ENCODE data around the gene ELAVL3. TPM values are rescaled to one million over a fixed set of nuclear protein-coding genes. Genes with fewer than 3 reads are reported as not detected.
A peak's percentile ranks its signal among the peaks of the same experiment; 100 is the strongest.
"Not testable (repeated sequence)": the region's sequence is repeated elsewhere in the genome, so short reads cannot be mapped to it uniquely, and the experiment has no call there.

ELAVL3 gene
- total RNA-seq, 1 experiment from 2014 or later = not detected

DNA sequence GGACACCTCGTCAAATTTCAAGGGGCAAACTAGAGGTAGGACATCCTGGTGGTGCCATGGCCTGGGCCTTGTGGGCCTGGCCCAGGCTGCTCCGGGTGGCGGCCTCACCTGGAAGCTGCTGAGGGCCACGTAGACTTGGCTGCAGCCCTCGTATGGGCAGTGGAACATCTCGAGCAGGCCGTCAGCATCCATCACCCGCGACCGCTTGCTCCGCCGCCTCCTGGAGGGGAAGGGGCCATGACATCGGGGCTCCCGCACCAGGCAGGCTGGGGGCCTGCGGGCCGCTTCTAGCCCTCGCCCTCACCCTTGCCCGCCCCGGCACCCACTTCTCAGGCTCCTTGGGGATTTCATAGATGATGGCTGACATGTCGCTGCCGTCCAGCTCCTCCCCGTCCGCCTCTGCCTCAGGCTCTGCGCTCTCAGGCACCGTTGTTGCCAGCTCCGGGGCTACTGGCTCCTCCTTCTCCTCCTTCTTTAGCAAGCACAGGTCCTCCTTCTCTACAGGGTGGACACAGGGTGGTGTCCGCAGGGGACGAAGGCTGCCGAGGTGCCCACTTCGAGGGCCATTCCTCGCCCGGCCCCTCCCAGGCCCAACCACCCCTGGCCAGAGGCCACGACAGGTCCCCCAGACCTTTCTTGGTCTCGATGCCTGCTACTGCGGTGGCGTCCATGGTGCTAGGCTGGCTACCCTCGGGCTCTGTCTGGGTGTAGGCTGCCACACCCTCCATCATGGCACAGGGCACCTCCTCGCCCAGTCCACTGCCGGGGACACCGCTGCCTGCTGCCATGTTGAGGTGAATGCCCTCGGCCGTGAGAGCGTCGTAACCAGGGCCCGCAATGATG lies 6.0 kb upstream of the ELAVL3 start:
- no peak for DNase-seq (ENCODE audit: low read depth)

DNA sequence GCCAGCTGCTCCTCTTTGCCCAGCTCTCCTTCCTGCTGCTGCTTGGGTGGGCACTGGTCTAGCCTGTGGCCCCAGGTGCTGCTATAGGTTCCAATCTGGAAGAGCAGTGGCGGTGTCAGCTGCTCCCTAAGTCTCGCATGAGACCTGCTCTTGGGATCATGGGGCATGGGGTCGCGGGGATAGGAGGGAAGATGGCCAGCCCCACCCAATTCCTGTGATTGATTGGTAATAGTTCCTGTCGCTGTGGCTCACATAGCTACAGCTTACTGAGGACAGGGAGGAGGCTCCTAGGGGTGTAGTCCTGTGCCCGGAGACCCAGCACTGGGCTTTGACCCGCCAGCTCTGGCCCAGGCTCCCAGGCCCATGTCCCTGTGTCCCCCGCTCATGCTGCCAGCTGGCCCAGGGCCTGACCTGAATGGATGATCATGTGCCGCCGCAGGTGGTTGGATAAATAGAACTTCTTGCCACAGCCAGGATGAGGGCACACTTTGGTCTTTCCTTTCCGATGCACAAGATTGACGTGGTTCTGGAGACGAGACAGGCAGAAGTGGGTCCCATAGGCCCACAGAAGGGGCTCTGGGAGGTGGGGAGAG lies 4.5 kb upstream of the ELAVL3 start:
- no peak for DNase-seq (ENCODE audit: low read depth)

DNA sequence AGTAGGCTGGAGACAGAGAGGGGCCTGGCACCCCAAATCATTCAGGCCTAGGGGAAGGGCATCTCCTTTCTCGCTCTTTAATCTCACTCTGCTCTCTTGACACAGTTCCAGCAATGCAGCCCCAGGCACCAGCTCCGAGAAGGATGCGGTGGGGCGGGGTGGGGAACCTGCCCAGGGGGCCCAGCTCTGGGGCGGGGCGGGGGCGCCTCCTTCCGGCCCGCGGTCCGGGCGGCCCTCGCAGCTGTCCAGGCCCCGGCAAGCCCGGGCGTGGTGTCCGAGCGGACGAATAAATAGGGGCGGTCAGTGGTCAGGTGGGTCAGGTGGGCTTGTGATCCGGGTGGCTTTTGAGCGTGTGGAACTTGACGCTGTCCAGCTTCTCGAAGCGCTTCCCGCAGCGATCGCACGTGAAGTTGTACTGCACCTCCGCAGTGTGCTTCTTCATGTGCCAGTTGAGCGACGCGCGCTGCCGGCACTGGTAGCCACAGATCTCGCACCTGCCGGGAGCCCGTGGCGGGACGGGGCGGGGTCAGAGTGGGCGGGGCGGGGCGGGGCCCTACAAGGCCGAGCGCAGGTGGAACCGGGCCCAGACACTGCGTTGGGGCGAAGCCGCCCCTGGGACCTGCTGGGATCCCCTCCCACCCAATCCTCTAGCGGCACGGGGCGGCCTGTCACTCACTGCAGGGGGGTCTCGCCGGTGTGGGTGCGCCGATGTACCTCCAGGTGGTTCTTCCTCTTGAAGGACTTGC lies 2.7 kb upstream of the ELAVL3 start:
- DNase-seq (ENCODE audit: low read depth) = no peak

DNA sequence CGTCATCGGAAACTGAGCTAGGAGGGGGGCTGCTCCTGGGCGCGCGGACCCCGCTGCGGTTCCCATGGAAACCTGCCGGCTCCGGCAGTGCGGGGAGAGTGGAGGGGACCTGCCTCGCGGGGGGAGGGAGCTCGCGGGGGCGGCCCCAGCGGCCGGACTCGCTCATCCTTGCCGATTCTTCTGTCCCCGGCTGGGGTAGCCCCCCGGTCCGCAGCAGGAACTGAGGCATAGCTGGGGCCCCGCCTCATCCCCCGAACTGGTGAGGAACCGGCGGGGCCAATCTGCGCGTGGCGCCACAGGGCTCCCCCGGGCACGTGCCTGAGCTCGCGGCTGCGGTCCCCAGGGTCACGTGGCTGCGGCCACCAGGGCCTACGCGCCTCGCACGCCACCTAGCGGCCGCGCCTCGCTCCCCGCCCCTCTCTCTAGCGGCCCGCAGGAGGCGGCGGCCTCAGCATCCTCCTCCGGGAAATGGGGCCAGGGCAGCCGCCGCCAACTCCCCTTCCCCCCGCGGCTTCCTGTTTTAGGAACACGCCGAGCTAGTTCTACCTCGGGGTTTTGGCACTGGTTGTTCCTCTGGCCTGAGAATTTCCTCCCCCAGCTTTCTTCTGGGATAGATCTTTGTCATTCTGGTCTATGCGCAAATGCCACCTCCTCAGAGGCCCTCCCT lies 1.7 kb upstream of the ELAVL3 start:
- peak; percentile 92 for DNase-seq (ENCODE audit: low read depth)

DNA sequence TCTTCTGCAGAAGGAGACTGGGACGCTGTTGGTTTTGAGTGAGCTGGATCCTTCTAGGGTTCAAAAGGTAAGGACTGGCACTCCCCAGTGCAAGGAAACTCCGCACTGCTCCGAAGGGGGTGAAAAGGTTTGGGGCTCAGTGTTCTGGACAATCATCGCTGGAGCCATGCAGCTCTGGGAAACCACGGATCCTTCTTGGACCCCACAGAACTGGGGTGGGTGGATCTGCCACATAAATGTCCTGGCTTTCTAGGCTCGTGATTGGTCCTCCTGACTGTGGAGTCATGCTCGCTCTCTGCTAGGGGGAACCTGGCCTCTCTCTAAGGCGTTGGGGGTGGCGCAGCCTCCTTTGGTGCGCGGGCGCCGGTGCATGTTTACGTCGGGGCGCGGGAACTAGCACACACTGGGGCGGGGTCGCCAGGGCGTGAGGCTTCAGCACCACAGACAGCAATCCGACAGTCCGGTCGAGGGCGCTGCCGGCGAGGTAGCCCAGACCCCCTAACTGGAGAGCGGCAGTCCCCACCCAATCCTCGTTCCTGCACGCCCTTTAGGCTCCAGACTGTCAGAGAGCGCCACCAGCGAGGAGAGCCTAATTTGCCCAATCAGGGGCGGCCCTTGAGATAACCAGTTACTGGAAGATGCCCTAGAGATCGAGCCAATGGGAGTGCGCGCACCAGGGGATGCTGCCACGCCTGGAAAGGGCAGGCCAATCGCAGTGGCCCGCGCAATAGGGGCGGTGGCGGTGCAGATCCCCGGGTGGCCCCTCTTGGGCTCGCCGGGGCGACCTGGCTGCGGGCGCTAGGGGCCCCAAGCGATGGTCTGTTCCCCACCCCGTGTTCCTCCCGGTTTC lies 913 bp upstream of the ELAVL3 start:
- DNase-seq (ENCODE audit: low read depth) = peak; percentile 95

DNA sequence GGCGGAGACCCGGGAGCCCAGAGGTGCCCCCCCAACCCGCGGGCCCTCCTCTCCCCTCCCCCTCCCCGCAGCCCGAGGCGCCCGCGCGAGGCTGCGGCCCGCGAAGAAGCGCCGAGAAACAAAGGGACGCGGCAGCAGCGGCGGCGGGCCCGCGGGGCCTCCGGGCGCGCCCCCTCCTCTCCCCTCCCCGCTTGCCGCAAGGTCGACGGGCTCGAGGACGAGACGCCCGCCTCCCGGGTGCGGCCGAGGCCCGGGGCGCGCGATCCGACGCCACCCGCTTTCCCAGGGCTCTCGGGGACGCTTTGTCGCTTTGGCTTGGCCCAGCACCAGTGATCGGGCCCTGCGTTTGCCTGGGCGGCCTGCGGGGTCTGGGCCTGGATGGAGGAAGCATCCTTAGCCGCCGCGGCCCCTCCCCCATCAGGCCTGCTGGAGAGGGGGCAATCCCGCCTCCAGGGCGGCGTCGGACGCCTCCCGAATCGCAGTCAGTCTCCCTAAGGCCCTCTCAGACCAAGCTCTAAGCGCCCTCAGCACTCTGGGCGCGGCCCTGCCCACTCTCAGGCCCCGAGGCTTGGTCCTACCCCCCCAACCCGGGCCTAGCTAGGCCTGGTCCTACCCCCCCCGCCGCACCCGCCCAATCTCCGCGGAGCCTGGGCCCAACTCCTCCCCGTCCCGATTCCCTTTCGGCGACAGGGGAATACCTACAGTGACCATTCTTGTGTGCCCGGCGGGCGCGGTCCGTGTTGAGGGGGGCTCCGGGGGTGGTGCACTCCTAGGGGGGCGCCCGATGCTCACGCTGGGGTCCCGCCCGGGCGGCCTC lies 740 bp downstream of the ELAVL3 start:
- DNase-seq (ENCODE audit: low read depth) = no peak

DNA sequence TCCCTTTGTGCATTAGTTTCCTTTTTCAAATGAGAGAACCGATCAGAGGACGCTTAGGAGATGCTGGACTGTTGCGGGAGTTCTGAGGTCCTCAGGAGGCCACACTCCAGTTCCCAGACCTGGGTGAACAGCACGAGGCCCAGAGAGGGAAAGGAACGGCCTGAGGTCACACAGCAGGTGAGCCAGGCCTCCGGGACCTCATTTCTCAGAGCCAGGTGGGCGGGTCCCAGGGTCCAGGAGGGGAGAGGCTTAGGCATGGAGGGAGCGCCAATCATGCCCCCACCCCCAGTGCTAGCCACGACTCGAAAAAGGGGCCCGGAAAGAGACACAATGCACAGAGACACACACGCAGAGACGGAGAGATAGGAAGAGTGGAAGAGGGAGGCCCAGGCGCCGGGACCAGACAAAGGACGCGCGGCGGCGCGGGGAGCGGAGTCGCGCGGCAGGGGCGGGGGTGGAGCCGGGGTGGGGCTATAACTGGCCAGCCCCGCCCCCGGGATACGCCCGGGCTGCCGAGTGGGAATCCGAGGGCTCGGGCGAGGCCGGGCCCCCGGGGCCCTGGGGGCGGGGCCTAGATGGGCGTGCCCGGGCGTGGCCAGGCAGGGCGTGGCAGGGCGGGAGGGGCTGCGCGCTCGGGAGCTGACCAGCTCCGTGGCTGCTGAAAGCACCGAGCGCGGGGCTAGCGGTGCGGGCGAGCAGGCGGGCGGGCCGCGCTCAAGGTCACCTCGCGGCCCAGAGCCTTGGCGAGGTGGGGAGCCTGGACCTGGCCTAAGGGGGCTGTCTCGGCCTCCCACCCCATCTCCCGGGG lies 1.6 kb downstream of the ELAVL3 start:
- DNase-seq (ENCODE audit: low read depth) = peak; percentile 32

DNA sequence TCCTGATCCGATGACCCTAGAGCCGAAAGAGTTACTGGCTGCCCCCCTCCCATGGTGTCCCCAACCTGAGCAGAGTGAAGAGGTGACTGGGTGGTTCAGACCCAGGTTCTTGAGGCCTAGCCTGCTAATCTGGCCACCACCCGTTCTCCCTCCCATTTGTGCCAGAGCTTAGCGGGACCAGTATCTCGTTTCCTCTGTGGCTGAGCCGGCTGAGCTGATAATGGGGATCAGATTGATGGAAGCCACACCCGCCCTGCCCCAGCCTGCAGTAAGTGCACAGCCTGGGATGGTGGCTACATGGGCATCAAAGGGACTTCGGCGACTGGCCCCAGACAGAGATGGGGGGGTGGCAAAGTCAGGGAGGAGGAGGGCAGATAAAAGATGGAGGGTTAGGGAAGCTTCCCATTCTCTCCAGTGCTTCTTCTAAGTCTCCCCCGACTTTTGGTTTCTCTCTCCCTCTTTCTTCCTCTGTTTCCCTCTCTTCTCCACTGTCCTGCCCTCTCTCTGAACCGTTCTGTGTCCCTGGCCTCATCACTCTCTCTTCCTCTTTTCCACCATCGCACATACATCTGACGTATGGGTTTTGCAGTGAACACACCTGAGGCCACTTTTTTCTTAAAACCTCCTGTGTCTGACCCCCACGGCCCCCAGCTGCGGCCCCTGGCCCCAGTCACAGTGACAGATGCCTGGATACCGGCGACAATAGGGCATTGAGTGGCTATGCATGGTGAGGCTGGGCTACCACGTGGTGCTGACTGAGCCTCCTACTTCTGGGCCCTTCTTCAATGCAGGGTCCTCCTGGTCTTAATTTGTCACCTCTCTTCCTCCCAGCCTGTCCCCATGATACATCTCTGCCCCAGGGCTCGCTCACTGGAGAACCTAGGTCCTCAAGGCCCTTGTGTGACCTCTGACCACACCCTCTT lies 2.4 kb downstream of the ELAVL3 start:
- no peak for DNase-seq (ENCODE audit: low read depth)

DNA sequence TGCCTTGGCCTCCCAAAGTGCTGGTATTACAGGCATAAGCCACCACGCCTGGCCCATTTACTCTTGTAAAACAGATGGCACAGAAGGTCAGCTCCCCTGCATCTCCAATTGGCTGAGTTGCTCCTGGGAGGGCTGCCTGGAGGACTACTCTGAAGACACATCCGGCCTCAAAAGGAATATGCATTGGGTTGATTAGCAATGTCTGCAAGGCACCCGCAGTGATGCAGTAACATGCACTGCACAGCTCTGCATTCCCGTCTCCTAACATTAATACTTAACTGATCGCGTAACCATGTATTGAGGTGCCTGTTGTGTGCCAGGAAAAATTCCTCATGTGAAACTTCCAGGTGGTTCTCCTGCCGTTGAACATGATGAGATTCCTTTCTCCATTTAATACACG lies 5.0 kb downstream of the ELAVL3 start:
- no peak for DNase-seq (ENCODE audit: low read depth)

DNA sequence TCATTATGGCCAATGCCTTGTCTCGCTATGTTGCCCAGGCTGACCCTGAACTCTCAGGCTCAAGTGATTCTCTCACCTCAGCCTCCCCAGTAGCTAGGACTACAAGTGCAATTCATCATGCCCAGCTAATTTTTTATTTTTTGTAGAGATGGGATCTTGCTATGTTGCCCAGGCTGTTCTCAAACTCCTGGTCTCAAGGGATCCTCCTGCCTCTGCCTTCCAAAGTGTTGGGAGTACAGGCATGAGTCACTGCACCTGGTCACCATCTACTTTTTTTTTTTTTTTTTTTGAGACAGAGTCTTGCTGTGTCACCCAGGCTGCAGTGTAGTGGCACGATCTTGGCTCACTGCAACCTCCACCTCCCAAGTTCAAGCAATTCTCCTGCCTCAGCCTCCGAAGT lies 5.5 kb downstream of the ELAVL3 start:
- DNase-seq (ENCODE audit: low read depth) = not testable (repeated sequence)

DNA sequence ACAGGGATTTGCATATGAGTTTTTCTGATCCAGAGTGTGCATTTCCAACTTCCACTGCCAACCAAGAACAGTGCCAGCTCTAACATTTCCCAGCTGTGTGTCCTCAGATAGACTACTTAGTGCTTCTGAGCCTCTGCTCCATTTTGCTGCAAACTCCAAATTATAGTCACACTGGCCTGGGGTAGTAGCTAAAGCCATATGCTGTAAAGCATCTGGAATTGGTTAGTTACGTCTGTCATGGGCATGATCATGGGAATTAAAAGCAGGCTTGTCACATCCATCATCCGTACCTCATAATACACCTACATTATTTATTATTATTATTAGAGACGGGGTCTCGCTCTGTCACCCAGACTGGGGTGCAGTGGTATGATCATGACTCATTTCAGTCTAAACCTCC lies 7.1 kb downstream of the ELAVL3 start:
- no peak for DNase-seq (ENCODE audit: low read depth)

DNA sequence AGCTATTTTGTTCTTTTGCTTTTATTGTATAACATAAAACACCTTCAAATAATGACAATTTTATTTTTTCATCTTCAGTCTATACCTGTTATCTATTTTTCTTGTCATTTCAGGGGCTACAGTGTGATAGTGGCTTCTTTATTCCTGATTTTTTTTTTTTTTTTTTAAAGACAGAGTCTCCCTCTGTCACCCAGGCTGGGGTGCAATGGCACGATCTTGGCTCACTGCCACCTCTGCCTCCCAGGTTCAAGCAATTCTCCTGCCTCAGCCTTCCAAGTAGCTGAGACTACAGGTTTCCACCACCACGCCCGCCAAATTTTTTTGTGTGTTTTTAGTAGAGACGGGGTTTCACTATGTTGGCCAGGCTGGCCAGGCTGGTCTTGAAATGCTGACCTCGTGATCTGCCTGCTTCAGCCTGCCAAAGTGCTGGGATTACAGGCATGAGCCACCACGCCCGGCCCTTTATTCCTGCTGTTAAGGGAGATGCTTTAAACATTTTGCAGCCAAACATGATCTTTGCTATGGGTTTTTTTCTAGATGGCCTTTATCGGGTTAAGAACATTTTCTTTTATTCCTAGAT lies 12.5 kb downstream of the ELAVL3 start:
- DNase-seq (ENCODE audit: low read depth) = not testable (repeated sequence)

DNA sequence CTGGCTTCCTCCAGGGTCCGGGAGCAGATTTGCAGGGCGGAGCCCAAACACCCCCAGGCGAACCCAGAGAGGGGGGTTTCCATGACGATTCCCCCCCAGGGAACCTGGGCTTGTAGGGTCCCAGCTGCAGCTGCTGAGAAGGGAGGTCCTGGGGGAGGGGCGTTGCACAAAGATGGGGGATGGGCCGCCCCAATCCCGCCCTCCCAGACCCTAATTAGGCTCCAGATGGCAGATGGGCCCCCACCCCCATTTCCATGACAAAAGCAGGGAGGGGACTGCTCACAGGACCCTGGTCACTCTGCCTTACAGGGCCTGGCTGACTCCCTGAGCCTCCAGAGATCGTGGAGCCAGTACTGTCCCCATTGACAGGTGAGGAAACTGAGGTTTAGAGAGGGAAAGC lies 15.2 kb downstream of the ELAVL3 start:
- DNase-seq (ENCODE audit: low read depth) = no peak

DNA sequence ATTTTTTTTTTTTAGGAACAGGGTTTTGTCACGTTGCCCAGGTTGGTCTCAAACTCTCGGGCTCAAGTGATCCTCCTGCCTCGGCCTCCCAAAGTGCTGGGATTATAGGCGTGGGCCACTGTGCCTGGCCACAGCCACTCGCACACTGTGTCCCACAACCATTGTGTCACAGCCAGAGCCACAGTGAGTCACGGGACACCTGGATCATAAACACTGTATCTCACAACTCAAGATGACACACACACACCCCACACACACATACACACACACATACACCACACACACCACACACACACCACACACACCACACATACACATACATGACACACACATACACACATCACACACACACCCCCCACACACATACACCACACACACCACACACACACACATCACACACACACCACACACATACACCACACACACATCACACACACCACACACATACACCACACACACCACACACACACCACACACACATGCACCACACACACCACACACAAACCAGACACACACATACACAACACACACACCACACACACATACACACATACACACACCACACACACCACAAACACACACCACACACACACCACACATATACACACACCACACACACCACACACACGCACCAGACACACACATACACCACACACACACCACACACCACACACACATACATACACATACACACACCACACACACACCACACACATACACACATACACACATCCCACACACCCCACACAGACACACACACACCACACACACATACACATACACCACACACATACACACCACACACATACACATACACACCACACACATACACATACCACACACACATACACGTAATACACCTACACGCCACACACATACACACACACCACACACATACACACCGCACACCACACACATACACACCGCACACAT lies 16.2 kb downstream of the ELAVL3 start:
- no peak for DNase-seq (ENCODE audit: low read depth)

DNA sequence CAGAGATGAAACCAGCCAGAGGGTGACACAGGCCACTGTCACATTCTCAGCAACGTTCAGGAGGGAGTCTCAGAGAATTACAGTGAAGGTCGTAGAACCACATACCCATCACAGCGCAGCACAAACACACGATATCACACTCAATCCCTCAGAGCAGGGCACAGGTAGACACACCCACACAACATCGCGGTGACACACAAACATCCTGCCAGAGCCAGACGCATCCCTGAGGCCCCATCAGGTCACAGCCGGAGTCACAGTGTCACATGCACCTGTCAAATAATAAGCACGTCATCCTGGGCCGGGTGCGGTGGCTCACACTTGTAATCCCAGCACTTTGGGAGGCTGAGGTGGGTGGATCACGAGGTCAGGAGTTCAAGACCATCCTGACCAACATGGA lies 17.5 kb downstream of the ELAVL3 start:
- DNase-seq (ENCODE audit: low read depth) = no peak

DNA sequence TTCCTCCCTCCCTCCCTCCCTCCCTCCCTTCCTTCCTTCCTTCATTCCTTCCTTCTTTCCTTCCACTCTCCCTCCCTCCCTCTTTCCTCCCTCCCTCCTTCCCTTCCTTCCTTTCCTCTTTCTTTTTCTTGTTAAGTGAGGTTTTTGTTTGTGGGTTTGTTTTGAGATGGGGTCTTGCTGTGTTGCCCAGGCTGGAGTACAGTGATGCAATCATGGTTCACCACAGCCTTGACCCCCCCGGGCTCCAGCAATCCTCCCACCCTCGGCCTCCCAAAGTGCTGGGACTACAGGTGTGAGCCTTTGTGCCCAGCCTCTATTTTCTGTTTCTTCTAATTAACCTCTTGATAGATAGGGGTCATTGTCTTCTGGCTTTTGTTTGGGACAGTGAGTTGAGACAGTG lies 19.4 kb downstream of the ELAVL3 start:
- no peak for DNase-seq (ENCODE audit: low read depth)

DNA sequence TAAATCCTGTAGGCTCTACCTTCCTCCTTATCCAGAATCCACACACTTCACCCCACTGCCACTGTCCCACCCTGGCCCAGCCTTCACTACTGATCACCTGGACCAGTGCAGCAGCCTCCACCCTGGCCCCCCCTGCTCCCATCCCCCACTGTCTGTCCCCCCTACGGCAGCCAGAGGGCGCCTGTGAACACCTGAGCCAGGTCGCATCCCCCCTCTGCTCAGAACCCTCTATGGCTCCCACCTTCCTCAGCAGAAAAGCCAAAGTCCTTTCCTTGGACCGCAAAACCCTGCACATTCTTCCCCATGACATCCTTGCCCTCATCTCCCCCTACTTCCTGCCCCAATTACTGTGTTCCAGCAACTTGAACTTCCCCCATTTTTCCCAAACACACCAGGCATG lies 20.6 kb downstream of the ELAVL3 start:
- no peak for DNase-seq (ENCODE audit: low read depth)

Measured in Daoy (cell line).